Measurements from ENCODE around the gene SPDYC.

DNA sequence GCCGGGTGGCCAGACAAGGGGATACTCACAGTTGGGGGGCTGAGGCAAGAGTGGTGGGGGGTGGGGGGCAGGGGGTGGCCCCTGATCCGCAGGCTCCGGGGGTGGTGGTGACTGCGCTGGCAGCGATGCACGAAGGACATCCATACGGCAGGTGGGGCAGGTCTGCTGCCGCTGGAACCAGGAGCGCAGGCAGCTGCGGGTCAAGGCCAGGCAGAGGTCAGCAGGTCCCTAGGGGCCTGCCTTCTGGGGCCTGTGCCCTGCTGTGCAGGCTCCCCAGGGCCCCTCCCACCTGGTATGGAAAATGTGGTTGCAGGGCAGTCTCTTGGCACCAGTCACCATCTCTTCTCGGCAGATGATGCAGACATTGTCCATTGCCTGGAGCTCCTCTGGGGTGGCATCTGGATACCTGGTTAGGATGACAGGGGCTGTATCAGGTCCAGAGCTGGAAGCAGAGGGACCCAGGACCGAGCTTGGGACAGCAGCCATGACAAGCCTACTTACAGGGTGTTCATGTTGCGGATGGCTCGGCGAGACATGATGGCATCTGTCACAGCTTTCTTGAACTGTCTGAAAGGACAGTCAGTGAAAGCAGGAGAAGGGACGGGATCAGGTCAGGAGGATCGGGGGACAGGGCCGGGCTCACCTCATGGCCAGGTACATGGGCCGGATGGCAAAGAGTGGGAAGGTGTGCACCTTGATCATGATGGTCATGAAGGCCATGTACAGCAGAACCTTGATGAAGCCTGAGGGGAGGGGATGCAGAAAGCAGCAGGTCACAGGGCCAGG lies 39.2 kb upstream of the SPDYC start:
- TF ChIP-seq MCM7 (IDR thresholded peaks at IDR 0.05) (no peak), ATF2 (CRISPR knock-in tag; IDR thresholded peaks at IDR 0.05) (no peak), EP300 (IDR thresholded peaks at IDR 0.05; ENCODE audit: low read length) (no peak), MAFG (tag; conservative IDR thresholded peaks at IDR 0.05) (no peak)
- TF ChIP-seq, protein P1, sequence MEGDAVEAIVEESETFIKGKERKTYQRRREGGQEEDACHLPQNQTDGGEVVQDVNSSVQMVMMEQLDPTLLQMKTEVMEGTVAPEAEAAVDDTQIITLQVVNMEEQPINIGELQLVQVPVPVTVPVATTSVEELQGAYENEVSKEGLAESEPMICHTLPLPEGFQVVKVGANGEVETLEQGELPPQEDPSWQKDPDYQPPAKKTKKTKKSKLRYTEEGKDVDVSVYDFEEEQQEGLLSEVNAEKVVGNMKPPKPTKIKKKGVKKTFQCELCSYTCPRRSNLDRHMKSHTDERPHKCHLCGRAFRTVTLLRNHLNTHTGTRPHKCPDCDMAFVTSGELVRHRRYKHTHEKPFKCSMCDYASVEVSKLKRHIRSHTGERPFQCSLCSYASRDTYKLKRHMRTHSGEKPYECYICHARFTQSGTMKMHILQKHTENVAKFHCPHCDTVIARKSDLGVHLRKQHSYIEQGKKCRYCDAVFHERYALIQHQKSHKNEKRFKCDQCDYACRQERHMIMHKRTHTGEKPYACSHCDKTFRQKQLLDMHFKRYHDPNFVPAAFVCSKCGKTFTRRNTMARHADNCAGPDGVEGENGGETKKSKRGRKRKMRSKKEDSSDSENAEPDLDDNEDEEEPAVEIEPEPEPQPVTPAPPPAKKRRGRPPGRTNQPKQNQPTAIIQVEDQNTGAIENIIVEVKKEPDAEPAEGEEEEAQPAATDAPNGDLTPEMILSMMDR (IDR thresholded peaks at IDR 0.05 in 2 of 3, conservative IDR thresholded peaks at IDR 0.05 in 1 of 3; ENCODE audit: insufficient read depth in 2 of 3, low read depth in 1 of 3, low read length in 3 of 3) = no peak
- TF ChIP-seq, protein P2, sequence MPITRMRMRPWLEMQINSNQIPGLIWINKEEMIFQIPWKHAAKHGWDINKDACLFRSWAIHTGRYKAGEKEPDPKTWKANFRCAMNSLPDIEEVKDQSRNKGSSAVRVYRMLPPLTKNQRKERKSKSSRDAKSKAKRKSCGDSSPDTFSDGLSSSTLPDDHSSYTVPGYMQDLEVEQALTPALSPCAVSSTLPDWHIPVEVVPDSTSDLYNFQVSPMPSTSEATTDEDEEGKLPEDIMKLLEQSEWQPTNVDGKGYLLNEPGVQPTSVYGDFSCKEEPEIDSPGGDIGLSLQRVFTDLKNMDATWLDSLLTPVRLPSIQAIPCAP (CRISPR knock-in tag; IDR thresholded peaks at IDR 0.05; ENCODE audit: borderline replicate concordance) = no peak
